ENCODE data around the gene PDE6B.
"Not testable (repeated sequence)": the region's sequence is repeated elsewhere in the genome, so short reads cannot be mapped to it uniquely, and the experiment has no call there.

PDE6B gene

DNA sequence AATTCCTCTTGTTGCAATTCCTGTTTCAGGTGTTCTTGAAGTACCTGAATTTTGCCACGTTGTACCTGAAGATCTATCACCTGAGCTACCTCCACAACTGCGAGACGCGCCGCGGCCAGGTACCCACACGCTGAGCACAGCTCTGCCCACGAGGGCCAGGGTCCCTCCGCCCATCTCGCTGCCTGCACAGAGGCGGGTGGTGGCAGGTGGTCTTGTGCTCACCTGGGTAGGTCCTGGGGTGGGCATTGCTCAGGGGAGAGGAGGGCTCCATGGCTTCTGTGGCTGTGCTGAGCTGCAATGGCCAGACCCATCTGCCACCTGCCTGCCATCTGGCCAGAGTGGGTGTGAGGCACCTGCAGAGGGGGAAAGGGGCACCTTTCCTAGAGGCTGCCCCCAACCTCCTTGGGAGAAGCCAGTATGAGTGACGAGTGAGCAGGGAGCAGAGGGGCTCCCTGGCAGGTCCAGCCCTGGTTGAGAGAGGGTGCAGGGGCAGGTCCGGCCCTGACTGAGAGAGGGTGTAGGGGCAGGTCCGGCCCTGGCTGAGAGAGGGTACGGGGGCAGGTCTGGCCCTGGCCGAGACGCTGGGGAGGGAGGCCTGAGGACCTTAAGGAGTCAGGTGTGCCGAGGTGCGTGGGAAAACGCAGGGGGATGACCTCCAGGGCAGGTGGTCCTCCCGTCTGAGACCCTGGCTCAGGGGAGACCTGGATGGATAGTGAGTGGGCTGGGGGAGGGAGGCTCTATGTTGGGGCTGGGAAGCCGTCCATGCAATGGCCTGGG lies 10.7 kb downstream of the PDE6B start:
- DNase-seq (ENCODE audit: low spot score): no peak

DNA sequence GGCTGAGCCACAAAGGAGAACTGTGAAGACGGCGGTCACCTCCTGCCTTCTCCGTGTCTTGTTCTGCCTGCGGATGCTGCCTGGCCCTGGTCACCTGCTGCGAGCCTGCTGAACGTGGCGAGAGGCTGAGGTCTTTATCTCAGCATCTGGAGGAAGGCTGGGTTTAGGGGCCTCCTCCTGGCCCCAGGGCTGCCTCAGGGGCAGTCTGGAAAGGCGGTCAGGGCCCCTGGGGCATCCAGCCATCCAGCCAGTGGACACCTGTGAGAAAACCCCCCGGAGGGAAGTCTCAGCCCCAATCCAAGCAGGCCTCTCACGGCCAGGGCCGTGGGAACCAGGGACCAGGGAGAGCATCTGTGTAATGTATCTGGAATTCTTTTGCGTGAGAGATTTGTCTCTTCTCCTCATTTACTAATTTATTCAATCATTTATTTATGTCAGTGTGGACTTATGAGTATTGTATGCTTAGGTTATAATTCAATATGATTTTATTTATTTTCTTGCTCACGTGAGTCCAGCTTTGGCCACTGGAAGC lies 11.3 kb downstream of the PDE6B start:
- DNase-seq (ENCODE audit: low spot score): no peak

DNA sequence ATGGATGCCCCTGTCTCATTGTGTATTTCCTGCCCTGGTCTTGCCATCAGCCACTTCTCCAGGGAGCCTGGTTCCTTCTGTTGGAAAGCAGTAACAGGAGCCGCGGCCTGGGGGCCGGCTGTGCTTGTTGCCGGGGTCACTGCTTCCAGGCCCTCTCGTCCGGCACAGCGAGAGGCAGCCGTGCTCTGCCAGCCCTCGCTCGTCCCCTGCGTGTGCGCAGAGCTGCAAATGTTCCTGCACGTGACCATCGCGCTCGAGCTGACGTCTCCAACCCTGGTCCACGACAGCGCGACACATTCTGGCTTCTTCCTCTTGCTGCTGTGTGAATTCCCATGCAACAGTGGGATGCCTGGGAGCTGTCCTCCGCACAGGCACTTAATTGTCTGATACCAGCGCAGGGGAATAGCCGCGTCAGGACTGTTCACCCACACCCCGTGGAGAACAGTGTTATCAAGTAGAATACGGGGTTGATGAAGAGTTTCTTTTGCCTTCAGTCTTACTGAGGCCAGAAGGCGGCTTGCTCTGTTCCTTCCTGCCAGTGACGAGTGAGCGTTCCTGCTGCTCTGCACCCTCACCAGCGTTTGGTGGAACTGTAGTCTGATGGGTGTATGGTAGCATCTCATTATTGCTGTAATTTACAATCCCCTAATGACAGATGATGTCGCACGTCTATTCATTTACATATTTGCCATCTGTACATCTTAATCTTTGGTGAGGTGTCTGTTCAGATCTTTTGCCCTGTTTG lies 12.3 kb downstream of the PDE6B start:
- no peak for DNase-seq (ENCODE audit: low spot score)

DNA sequence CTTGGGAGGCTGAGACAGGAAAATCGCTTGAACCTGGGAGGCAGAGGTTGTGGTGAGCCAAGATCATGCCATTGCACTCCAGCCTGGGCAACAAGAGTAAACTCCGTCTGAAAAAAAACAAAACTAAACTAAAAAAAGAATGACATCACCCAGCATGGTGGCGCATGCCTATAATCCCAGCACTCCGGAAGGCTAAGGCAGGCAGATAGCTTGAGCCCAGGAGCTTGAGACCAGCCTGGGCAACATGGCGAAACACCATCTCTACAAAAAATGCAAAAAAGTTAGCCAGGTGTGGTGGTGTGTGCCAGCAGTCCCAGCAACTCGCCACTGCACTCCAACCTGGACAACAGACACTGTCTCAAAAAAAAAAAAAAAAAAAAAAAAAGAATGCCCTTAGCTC lies 17.0 kb downstream of the PDE6B start:
- not testable (repeated sequence) for DNase-seq (ENCODE audit: low spot score)

DNA sequence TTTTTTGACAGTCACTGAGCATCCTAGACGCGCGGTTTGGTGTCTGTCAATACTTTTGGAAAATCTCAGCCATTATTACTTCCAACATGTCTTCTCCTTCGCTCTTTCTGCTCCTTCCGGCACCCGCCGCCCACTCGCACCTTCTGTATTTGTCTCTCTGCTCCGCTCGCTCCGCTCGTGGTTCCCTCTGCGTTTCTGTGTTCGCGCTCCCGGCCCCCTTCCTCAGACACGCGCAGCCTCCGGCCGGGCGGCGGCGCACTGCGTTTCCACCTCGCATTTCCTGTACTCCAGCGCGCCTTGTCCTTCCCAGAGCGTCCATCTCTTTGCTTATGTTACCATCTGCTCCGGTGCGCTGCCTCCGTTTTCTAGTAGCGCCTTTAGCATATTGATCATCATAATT lies 21.1 kb downstream of the PDE6B start:
- no peak for DNase-seq (ENCODE audit: low spot score)

DNA sequence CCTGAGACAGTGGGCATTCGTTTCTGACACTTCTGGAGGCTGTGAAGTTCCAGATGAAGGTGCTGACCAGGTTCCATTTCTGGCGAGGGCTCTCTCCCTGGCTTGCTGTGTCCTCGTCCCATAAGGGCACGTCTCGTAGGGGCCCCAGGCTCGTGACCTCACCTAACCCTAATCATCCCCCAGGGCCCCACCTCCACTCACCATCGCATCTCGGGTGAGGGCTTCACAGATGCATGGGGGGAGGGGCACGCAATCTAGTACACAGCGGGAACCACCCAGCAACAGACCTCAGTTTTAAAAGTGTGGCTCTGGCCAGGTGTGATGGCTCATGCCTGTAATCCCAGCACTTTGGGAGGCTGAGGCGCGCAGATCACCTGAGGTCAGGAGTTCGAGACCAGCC lies 22.1 kb downstream of the PDE6B start:
- no peak for DNase-seq (ENCODE audit: low spot score)

DNA sequence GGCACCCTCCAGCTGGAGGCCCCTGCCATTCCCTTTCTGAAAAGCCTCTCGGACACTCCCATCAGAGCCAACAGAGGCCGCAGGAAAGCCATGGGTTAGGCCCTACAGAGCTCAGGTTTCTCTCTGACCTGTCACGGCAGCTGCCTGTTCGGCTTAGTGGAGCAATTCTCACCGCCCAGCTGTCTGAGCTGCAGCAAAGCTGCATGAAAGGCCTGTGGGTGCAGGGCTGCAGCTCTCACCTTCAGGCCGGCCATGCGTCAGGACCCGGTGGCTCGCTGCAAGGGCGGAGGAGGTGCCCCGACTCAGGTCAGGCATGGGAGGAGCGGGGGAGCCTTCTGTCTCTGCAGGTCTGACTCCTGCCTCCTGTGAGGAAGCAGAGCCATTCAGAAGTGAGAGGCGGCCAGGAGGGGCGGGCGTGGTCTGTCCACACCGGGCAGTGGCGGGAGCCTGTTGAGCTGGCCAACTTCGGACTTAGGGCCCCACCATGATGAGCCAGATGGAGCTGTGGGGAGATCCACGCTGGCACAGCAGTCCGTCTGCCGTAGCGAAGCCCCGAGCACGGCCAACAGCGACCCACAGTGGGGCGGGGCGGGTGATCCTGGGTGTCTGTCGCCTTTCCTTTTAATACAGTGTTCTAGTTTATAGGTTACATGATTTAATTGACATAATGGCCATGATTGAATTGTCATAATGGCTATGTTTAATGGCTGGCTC lies 23.4 kb downstream of the PDE6B start:
- no peak for DNase-seq (ENCODE audit: low spot score)

DNA sequence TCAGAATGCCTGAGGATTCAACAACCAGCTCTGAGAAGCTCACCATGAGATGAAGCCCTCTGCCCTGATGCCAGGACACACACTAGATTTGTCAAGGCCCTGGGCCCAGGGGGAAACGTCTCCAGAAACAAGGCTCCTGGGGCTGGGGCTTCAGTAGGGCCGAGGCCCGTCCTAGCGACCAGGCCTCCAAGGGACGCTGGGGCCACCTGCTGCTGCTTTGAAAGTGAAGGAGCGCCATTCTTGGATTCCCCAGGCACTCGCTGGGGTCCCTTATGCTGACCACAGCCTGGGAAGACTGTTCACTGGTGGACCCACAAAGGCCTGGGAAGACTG lies 23.9 kb downstream of the PDE6B start:
- DNase-seq (ENCODE audit: low spot score): no peak

DNA sequence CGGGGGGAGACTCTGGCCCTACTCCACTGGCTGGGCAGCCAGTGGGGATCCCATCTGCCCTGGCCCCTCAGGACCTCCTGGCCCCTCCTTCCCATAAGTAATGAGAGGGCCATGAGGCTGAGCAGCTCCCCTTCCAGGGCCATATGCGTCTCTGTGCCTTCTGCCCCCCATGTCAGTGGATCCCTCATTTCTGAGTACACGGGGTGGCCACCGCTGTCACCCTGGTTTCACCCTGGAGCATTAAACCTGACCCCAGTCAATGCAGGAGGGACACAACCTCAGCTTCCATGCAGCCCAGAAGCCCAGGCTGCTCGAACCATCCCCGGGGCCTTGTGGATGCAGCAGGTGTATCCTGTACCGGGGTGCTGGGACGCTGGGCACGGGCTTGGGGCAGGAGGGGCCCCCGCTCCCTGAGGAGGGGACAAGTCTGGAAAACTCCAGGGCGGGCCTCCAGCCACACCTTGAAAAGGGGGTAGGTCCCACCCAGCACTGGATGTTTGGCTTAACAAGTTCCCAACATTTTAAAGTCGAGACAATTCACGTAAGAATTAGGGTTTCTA lies 24.5 kb downstream of the PDE6B start:
- DNase-seq (ENCODE audit: low spot score): no peak

DNA sequence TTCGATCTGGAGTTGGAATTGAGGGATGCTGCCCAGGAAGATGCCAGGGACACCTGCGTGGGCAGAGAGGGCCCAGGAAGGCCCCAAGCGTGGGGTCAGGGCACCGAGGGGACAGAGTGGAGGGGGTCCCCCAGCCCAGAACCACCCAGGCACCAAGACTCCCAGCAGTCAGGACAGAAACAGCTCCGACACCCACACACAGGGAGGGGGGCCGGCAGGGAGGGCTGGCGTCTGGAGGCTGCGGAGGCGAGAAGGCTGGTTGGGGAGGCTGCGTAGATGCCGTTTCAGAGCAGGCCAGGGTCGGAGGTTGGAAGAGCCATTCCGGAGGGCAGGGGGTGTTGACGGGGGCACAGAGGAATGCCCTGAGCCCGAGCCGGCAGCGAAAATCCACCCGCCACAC lies 25.1 kb downstream of the PDE6B start:
- DNase-seq (ENCODE audit: low spot score): no peak

DNA sequence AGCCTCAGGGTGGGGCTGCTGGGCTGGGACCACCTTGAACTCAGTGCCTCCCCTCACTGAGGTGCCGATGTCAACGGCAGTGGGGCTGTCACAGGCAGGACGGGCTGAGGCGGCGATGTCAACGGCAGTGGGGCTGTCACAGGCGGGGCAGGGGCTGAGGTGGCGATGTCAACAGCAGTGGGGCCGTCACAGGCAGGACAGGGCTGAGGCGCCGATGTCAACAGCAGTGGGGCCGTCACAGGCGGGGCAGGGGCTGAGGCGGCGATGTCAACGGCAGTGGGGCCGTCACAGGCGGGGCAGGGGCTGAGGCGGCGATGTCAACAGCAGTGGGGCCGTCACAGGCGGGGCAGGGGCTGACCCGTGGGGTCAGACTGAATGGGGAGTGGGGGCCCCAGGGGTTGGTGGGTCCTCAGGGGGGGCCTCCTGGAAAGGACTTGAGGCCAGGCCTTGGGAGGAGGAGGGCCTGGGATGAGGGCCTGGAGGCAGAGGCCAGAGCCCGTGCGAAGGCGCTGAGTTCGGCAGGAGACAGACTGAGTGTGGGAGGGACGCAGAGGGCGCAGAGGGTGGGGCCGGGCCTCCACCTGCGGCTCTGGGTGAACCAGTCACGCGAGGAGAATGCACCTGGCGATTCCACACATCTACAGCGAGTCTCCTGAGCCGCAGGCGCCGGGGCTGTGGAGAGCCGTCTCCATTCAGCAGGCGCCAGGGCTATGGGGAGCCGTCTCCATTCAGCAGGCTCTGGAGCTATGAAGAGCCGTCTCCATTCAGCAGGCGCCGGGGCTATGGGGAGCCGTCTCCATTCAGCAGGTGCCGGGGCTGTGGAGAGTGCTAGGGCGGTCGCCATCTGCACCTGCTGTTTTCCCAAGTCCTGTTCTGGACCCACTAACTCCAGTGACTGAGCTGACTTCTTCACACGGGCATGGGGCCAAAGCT lies 25.8 kb downstream of the PDE6B start:
- DNase-seq (ENCODE audit: low spot score): no peak

DNA sequence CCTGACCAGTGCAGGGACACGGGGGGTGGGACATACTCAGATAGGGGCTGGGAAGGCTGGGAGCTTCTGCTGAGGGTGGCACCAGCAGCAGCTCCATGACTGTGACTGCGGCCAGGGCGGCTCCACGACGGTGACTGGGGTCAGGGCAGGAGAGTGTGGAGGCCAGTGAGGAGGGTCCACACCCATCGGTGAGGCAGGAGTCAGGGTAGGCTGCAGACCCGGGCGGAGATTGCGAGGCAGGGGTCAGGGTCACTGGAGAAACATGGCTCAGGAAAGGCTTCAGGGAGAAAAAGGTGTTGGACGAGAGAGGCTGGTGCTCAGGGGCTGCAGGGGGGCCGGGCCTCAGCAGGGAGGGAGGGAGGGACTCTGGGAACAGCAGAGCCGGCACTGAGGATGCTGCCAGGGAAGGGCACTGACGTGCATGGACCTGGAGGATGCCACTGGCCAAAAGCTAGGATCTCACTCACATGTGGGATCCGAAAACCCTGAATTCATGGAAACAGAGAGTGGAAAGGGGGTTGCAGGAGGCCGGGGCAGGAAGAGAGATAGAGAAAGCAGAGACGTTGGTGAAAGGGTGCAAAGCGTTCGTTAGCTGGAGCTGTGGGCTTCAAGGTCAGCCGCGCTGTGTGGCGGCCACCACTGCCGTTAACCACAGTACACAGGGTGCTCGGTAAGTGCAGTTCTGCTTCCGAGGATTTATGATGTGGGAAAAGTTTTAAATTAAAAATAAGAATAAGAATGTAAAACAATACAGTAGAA lies 26.7 kb downstream of the PDE6B start:
- DNase-seq (ENCODE audit: low spot score): no peak

DNA sequence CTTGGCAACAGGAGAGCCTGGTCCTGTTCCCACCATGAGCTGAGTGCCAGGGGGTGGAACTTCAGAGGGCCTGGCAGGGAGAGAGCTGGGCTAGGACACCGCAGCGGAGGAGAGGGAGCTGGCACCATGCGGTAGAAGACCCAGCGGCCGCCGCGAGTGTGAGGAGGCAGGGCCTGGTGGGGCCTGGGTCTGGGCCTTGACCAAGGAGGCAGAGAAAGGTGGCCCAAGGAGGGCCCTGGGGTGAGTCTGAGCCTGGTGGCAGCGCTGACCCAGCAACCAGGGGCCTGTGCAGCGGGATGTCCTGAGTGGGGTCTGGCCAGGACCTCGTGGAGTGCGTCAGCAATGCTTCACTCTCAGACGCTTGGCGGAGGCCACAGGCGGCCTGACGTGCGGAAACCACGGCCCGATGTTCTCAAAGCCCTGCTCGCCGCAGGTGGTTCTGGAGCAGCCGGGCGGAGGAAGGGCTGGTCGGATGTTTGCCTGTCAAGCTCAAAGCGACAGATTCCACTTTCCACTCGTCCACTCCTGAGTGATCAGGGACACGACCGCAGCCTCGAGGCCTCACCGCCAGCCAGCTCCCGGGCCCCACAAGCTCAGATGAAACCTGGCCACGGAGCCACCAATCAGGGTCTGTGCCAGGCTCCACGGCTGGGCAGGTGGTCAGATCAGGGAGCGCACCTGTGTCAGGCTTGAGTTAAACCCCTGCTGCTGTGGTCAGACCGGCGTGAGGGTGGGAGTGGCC lies 27.9 kb downstream of the PDE6B start:
- DNase-seq (ENCODE audit: low spot score): no peak

DNA sequence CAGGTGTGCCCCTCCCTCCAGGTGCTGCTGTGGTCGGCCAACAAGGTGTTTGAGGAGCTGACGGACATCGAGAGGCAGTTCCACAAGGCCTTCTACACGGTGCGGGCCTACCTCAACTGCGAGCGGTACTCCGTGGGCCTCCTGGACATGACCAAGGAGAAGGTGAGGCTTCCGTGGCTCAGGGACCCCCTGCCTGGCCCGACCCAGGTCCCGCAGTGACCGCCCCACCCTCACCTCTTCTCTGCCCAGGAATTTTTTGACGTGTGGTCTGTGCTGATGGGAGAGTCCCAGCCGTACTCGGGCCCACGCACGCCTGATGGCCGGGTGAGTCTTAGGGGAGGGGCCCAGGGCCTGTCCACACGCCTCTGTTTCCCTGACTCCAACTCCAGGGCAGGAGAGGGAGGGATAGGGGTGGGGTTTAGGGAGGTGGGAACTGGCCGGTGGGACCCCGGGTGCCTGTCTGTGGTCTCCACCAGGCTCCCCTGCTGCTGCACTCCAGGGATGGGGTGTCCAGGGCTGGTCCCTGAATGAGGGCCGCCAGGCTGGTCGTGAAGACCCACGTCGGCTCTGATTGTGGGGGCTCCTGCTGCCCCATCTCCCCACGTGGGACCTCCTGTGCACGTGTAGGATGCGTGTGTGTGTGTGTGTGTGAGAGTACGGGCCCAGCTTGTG lies 28.6 kb downstream of the PDE6B start:
- DNase-seq (ENCODE audit: low spot score): no peak

DNA sequence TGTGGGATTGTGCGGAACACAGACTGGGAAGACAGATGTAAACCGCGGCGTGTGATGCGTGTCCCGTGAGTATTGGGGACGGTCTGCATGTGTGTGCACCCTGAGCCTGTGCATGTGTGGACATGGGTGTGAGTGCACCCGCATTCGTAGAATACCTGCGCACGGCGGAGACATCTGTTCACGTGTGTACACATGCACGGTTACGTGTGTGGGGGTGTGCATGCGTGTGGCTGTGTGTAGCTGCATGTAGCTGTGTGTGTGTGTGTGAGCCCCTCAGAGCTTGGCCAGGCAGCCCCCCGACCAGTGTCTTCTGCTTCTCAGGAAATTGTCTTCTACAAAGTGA lies 29.1 kb downstream of the PDE6B start:
- no peak for DNase-seq (ENCODE audit: low spot score)

DNA sequence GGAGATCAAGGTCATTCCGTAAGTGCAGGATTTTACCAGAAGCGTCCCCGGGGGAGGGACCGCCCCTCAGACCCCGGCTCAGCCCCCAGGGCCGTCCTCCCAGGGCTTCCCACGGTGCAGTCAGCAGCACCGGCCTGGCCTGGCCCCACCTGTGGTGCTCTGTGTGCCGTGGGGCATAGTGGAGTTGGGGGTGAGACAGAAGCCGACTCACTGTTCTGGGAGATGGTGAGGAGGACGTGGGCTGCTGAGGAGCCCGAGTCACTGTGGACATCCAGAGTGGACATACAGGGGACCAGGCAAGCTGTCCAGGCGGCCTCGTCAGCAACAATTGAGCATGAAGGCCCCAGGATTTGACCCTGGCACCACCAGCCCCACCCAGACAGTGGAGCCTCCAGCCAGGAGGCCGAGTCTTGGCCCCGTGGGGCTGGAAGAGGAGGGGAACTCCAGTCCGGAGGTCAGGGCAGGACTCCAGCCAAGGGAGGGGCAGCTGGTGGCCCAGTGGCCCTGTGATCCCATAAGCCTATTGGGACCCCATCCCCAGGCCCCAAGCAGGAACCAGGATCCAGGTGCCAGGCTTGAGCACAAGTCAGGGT lies 29.6 kb downstream of the PDE6B start:
- no peak for DNase-seq (ENCODE audit: low spot score)

DNA sequence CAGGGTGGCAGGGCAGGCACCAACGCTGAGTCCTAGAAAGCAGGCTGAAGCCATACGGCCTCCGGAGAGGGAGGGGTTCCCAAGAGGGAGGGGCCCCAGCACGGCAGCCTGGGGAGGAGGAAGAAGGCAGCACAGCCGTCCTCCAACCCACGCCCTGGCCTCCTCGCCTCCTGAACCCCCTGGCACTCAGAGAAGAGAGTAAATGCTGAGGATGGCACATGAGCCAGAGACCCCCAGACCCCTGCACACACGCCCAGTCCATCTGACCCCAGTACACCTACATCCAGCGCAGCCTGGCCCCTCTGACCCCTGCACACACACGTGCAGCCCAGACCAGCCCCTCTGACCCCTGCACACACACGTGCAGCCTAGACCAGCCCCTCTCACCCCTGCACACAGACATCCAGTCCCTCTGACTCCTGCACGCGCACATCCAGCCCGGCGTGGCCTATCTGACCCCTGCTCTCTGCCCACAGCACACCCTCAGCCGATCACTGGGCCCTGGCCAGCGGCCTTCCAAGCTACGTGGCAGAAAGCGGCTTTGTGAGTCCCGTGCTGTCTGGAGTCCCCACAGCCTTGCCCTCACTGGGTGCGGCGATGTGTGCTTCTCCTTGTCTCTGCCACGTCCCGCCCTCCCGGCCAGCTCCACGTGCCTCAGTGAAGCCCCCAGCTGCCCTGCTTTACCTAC lies 30.2 kb downstream of the PDE6B start:
- DNase-seq (ENCODE audit: low spot score): no peak

Data from hepatic stellate cell (primary cell).